Skeletal muscle satellite cell (primary cell): ENCODE data around the gene SYNJ1.

Experiments
- H3K27me3 ChIP-seq: 2 replicates; pipeline ENCODE4 v1.7.0; 2013; ENCODE audit warnings: low read length; ENCODE audit not compliant: control insufficient read depth, insufficient read depth
- H3K36me3 ChIP-seq: 2 replicates; pipeline ENCODE4 v1.7.0; 2013; ENCODE audit warnings: mild to moderate bottlenecking, control low read depth, low read length; ENCODE audit not compliant: insufficient read depth
- H3K4me1 ChIP-seq: 2 replicates; pipeline ENCODE4 v1.7.0; 2013; ENCODE audit warnings: low read length; ENCODE audit not compliant: control insufficient read depth, insufficient read depth
- H3K4me2 ChIP-seq: 2 replicates; pipeline ENCODE4 v1.7.0; 2013; ENCODE audit warnings: mild to moderate bottlenecking, low read length
- H3K4me3 ChIP-seq: 2 replicates; pipeline ENCODE4 v1.7.0; 2013; ENCODE audit warnings: low read length
- H3K9ac ChIP-seq: 2 replicates; pipeline ENCODE4 v1.7.0; 2013; ENCODE audit warnings: mild to moderate bottlenecking, low read depth, low read length, moderate library complexity
- H3K9me3 ChIP-seq: replicated peaks from 2 replicates; pipeline ENCODE4 v1.7.0; 2013; ENCODE audit warnings: mild to moderate bottlenecking, control low read depth, low read length

SYNJ1 gene

GRCh38 chr21:32605469-32605868, 122.3 kb downstream of the SYNJ1 start:
- H3K9me3 ChIP-seq: no peaks in the 10 kb centered on the region
- no peak overlapping the region for H3K9ac ChIP-seq
- H3K4me2 ChIP-seq: no peak overlapping the region
- H3K4me3 ChIP-seq: no peak overlapping the region
- H3K36me3 ChIP-seq: peaks cover 43% of the 10 kb centered on the region
- no peaks in the 10 kb centered on the region for H3K4me1 ChIP-seq
- H3K27me3 ChIP-seq: no peaks in the 10 kb centered on the region

DNA sequence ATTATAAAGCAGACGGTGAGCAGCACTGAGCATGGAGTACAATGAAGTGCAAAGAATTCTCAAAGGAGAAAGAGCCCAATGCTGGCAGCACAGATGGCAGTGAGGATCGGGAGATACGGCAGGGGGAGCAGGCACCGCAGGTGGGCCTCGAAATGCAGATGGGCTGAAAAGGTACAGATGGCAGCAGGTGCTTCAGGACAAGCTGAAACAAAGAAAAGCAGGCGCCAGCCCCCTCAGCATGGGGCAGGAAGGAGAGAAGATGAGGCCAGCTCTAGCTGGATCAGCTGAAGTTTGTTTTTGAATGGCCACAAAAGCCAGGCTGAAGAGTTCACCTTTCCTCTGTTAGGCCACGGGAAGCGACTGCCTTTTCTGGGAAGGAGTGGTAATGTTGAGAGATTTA, 123.3 kb downstream of the SYNJ1 start:
- no peak overlapping the region for H3K4me2 ChIP-seq
- H3K27me3 ChIP-seq: no peaks in the 10 kb centered on the region
- no peak overlapping the region for H3K9ac ChIP-seq
- H3K36me3 ChIP-seq: peaks cover 50% of the 10 kb centered on the region
- no peaks in the 10 kb centered on the region for H3K4me1 ChIP-seq
- H3K9me3 ChIP-seq: no peaks in the 10 kb centered on the region
- no peak overlapping the region for H3K4me3 ChIP-seq

DNA sequence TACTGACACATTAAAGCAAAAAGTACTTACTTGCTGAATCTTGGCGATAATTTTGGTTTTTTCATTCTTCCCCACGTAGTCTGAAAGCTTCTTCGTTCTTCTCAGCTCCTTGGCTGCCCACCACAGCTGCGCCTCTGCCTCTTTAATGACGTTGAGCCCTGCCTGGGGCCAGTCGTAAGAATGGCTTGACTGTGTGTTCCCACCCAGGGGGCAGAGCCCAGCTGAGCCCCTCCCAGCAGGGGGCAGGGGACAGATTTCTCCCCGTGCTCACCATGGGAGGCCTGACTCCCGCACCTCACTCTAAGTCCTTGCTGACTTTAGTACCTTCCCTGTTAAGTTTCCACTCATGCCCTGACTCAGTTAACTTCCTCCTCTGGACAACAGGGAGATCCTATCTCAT, 124.7 kb downstream of the SYNJ1 start:
- H3K27me3 ChIP-seq: no peaks in the 10 kb centered on the region
- H3K9ac ChIP-seq: no peak overlapping the region
- H3K4me3 ChIP-seq: no peak overlapping the region
- no peaks in the 10 kb centered on the region for H3K9me3 ChIP-seq
- H3K4me2 ChIP-seq: no peak overlapping the region
- H3K36me3 ChIP-seq: peaks cover 54% of the 10 kb centered on the region
- no peaks in the 10 kb centered on the region for H3K4me1 ChIP-seq

GRCh38 chr21:32602099-32602498, 125.7 kb downstream of the SYNJ1 start:
- H3K27me3 ChIP-seq: no peaks in the 10 kb centered on the region
- H3K4me1 ChIP-seq: peaks cover 4% of the 10 kb centered on the region
- no peak overlapping the region for H3K4me2 ChIP-seq
- no peaks in the 10 kb centered on the region for H3K9me3 ChIP-seq
- peaks cover 52% of the 10 kb centered on the region for H3K36me3 ChIP-seq
- H3K4me3 ChIP-seq: no peak overlapping the region
- H3K9ac ChIP-seq: no peak overlapping the region

GRCh38 chr21:32599526-32599925, 128.3 kb downstream of the SYNJ1 start:
- Histone ChIP-seq H3K36me3 (peaks cover 30% of the 10 kb centered on the region), H3K4me2 (no peak overlapping the region), H3K9me3 (no peaks in the 10 kb centered on the region), H3K9ac (no peak overlapping the region), H3K4me1 (peaks cover 9% of the 10 kb centered on the region), H3K27me3 (no peaks in the 10 kb centered on the region), H3K4me3 (no peak overlapping the region)

GRCh38 chr21:32599091-32599490, 128.7 kb downstream of the SYNJ1 start:
- peaks cover 9% of the 10 kb centered on the region for H3K4me1 ChIP-seq
- H3K4me3 ChIP-seq: no peak overlapping the region
- peaks cover 29% of the 10 kb centered on the region for H3K36me3 ChIP-seq
- H3K9me3 ChIP-seq: no peaks in the 10 kb centered on the region
- no peaks in the 10 kb centered on the region for H3K27me3 ChIP-seq
- H3K9ac ChIP-seq: no peak overlapping the region
- no peak overlapping the region for H3K4me2 ChIP-seq

GRCh38 chr21:32597205-32597604, 130.6 kb downstream of the SYNJ1 start:
- Histone ChIP-seq H3K4me1 (peaks cover 9% of the 10 kb centered on the region), H3K27me3 (no peaks in the 10 kb centered on the region), H3K4me3 (no peak overlapping the region), H3K9ac (no peak overlapping the region), H3K36me3 (peaks cover 12% of the 10 kb centered on the region), H3K9me3 (no peaks in the 10 kb centered on the region), H3K4me2 (peak overlapping the region; percentile 20)

GRCh38 chr21:32595431-32595830, 132.4 kb downstream of the SYNJ1 start:
- Histone ChIP-seq H3K9me3 (no peaks in the 10 kb centered on the region), H3K4me3 (no peak overlapping the region), H3K9ac (no peak overlapping the region), H3K4me2 (no peak overlapping the region), H3K27me3 (no peaks in the 10 kb centered on the region), H3K4me1 (peaks cover 9% of the 10 kb centered on the region), H3K36me3 (peaks cover 11% of the 10 kb centered on the region)

DNA sequence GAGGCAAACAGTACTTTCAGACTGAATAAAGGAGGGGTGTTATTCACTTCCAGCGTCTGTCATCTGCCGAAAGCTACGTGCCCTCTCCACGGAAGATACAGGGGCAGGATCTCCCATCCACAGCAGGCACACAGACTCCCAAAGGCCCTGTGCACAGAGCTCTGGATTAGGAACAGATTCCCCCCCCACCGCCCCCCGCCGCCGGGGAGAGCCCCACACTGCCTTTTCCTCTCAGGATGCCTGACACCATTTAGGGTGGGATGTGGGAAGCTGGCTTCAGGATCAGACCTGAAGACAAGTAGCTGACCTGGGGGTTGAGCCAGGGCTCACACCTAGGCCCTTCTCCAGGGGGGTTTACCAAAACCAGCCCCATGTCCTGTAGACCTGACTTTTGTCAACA, 134.1 kb downstream of the SYNJ1 start:
- H3K36me3 ChIP-seq: no peaks in the 10 kb centered on the region
- H3K9ac ChIP-seq: no peak overlapping the region
- H3K9me3 ChIP-seq: no peaks in the 10 kb centered on the region
- peaks cover 9% of the 10 kb centered on the region for H3K4me1 ChIP-seq
- H3K4me2 ChIP-seq: no peak overlapping the region
- H3K27me3 ChIP-seq: peaks cover 7% of the 10 kb centered on the region
- H3K4me3 ChIP-seq: no peak overlapping the region

DNA sequence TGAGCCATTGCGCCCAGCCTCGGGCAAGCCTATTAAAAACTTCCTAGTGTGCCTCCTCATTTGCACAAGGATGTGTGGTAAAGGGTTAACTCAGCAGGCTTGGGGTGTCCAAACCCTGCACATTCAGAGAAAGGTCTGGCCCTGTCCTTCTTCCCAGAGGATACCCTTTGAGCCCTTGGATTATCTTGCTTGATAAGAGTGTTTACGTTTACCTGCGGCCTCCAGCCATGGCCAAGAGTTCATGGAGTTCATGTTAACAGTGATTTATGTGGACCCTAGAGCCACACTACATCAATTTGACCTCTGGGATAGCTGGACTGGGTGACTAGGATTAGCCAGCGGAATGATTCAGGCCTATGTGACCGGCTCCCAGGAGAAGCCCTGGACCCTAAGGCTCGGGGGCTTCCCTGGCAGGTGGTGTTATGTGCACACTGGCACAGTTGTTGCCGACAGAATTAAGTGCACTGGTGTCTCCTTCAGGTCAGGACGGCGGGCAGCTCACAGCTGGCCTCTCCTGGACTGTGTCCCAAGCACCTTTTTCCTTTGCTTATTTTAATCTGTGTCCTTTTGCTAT, 134.8 kb downstream of the SYNJ1 start:
- Histone ChIP-seq H3K4me1 (peaks cover 9% of the 10 kb centered on the region), H3K27me3 (peaks cover 10% of the 10 kb centered on the region), H3K4me3 (no peak overlapping the region), H3K4me2 (no peak overlapping the region), H3K9me3 (no peaks in the 10 kb centered on the region), H3K9ac (no peak overlapping the region), H3K36me3 (no peaks in the 10 kb centered on the region)

- Histone ChIP-seq H3K9ac (no peak overlapping the region), H3K36me3 (no peaks in the 10 kb centered on the region), H3K4me2 (no peak overlapping the region), H3K4me1 (no peaks in the 10 kb centered on the region), H3K27me3 (peaks cover 23% of the 10 kb centered on the region), H3K4me3 (no peak overlapping the region), H3K9me3 (no peaks in the 10 kb centered on the region)
These were observed 137.7 kb downstream of the SYNJ1 start for GRCh38 chr21:32590130-32590529.

DNA sequence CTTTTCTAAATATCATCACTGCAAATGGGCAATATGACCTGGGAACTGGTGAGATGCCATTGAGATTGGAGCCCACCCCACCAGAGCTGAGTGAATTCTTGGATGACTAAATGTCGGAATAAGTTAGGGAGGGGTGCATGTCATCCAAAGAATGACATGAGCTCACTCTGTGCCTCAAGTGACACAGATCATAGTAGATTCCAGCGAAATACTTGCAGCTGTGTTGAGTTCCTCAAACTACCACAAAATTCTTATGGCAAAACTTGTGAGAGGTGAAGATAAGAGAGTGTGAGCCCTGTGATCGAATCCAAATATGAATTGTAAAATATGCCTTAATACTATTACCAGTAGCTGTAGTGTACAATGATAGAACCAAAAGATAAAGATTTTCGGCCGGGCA, 140.2 kb downstream of the SYNJ1 start:
- no peak overlapping the region for H3K9ac ChIP-seq
- H3K27me3 ChIP-seq: peaks cover 40% of the 10 kb centered on the region
- H3K4me3 ChIP-seq: no peak overlapping the region
- no peaks in the 10 kb centered on the region for H3K36me3 ChIP-seq
- no peaks in the 10 kb centered on the region for H3K4me1 ChIP-seq
- no peak overlapping the region for H3K4me2 ChIP-seq
- H3K9me3 ChIP-seq: no peaks in the 10 kb centered on the region
